ENCODE measurements around the gene ARHGDIB.

The ARHGDIB gene

GRCh38 chr12:14948672-14949071, 12.7 kb downstream of the ARHGDIB start:
- no peak for TF ChIP-seq CTCF (IDR thresholded peaks at IDR 0.05)

DNA sequence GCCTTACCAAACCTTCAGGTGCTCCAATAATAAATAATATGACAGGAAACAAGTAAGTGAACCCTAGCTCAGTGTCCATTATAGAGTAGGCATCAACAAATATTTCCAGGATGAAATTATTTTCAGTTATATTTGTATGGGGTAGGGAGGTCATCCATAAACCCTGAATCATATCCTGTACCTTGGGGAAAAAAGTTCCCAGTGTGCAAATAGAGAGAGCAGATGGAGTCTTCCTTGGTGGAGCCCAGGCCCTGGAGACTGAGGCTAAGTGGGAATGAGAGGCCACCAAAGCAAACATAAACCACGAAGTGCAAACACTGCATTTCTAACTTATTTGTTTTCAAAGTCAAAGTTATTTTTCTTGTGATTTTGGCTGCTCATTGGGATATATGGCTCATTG, 14.5 kb downstream of the ARHGDIB start:
- TF ChIP-seq CTCF (IDR thresholded peaks at IDR 0.05) = no peak

- TF ChIP-seq CTCF (IDR thresholded peaks at IDR 0.05) = no peak
Measured at GRCh38 chr12:14946162-14946561, 15.2 kb downstream of the ARHGDIB start.

DNA sequence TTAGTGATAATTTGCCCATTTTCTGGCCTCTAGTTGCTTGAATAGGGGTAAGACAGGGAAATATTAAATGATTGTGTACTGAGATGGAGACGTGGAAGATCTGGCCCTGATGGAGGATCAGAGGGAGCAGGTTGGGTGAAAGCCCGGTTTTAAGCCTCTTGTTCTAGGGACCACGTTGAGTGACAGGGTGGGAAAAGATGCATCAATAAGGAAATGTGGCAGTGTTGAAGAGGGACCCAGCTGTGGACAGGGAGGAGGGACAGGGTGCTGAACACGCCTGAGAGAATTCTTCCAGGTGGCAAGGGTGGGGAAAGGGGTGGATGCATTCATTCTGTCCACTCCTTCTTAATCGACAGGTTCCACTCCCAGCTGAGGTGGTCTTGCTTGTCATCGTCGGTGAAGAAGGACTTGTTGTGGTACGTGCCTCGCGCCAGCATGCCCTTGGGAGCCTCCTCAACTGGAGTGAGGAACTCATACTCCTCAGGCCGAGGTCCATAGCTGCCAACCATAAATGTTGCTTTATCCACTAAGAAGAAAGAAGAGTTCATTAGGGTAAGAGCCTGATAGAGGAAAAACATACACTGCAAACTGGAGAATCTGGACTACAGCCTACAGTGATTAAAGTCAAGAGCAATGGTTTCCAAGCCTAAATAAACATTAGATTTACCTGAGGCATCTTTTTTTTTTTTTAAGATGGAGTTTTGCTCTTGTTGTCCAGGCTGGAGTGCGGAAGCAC, 19.0 kb downstream of the ARHGDIB start:
- TF ChIP-seq CTCF (IDR thresholded peaks at IDR 0.05) = no peak

- no peak for TF ChIP-seq CTCF (IDR thresholded peaks at IDR 0.05)
Measured at GRCh38 chr12:14941369-14941768, 20.0 kb downstream of the ARHGDIB start.

- no peak for TF ChIP-seq CTCF (IDR thresholded peaks at IDR 0.05)
Measured at GRCh38 chr12:14938301-14938700, 23.1 kb downstream of the ARHGDIB start, which contains the start of gene ERP27. ERP27 (minus strand) TSS chr12:14938537; CDS start chr12:14938508, 29 bp downstream.

- no peak for TF ChIP-seq CTCF (IDR thresholded peaks at IDR 0.05)
Measured at GRCh38 chr12:14937689-14938088, 23.7 kb downstream of the ARHGDIB start.

DNA sequence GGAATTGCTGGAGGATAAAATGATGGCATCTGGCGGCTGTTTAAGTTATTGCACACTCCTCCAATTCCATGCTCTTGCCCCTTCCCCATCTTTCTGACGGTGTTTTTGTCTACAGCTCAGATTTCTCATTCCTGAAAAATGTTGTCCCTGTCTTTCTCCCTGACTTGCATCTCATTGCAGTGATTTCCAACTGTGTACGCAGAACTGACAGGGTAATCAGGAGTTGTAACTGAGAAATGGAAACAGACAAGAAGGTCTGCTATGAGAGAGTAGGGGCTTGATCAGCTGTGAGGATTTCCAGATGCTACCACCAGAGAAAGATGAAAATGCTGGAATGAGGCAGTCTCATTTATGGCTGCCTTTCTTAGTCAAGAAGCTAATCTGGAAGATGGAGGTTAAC, 24.4 kb downstream of the ARHGDIB start:
- TF ChIP-seq CTCF (IDR thresholded peaks at IDR 0.05) = no peak
